Lower leg skin (tissue), 3 donors: ENCODE data around the gene TYSND1.

Source experiments
- CTCF ChIP-seq, 3 donors: fragments of 450-650 bp; IDR thresholded peaks; one replicate each; pipeline ENCODE4 v1.5.1; 2016; ENCODE audit warnings: antibody characterized with exemption in 3 of 3, mild to moderate bottlenecking in 3 of 3, moderate library complexity in 2 of 3
- POLR2A ChIP-seq, 2 donors: fragments of 450-650 bp; IDR thresholded peaks; one replicate each; pipeline ENCODE4 v1.6.1; 2016 to 2017; ENCODE audit warnings: antibody characterized with exemption in 2 of 2, mild to moderate bottlenecking in 1 of 2, moderate library complexity in 1 of 2

GRCh38 chr10:70188768-70189167, 42.3 kb upstream of the TYSND1 start:
- TF ChIP-seq CTCF (IDR thresholded peaks at IDR 0.05) (no peak), POLR2A (IDR thresholded peaks at IDR 0.05) (no peak)
